CD4-positive, alpha-beta T cell treated with Interleukin-15 for 4 hours (primary cell): ENCODE data around the gene IGFL3.

Source experiments
- DNase-seq: peaks from one replicate; pipeline ENCODE4 v3.0.0-alpha.2; 2020; ENCODE audit warnings: low spot score

IGFL3 gene

DNA sequence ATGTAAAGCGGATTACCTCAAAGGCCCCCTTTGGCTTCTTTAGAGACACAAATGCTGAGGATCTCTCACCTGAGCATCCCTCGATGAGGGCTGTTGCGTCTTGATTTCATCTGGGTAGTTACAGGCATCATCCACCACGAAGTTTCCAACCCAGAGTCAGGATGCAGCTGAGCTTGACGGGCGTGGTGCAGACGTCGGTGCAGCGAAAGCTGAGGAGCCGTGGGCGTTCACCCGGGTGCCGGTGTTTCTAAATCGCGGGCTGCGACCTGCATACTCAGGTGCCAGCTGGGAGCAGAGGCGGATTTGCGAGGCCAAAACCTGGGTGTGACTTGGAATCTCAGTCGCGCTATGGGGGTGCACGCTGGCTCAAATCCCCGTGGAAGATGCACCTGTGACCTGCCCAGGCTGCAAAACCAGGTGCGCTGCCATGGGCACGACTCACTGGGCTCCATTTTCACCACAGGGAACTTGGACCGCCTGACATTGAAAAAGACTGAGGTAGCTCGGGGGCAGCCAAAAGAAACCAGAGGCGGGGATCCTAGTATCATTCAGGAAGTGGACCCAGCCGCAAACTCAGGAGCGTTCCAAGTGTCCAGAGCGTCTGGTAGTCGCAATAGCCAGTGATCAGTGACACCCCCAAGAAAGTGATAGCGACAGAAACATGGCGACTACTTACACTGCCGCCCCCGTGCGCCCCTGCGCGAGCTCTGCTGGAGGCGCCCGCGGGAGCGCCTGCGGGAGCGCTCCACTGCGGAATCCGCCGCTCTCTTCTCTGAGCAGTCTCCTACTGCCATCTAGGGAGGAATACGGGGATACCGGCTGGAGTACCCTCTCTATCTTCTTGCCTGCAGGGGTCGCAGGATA, 47.3 kb downstream of the IGFL3 start:
- peak; percentile 6 for DNase-seq

DNA sequence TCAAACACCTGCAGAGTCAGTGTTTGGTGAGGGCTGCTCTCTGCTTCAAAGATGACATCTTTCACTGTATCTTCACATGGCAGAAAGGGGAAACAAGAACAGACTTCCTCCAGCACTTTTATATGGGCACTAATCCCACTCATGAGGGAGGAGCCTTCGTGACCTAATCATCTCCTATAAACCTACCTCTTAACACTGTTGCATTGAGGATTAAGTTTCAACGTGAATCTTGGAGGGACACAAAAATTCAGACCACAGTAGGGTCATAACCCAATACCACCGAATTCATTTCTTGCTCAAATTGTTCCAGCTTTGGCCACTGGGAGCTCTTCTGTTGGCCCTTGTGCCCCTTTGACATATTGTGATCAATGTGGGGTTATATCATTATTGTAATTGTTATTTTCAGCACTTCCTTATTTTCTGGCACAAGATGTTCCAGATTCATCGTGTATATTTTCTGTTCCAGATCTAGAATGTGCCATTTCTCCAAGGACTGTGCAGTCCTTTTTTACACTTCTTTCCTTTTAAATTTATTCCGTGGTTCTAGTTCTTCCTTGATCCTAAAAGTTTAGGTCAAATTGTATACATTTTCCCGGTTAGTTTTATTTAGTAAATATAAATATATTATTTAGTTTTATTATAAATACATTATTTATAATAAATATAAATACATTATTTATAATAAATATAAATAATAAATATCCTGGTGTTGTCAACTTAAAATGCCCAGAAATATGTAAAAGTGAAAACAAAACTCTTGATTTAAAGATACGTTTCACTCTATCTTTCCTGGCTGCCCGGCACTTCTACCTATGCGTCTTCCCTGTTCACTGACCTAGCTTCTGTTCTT, 48.2 kb downstream of the IGFL3 start:
- no peak for DNase-seq

DNA sequence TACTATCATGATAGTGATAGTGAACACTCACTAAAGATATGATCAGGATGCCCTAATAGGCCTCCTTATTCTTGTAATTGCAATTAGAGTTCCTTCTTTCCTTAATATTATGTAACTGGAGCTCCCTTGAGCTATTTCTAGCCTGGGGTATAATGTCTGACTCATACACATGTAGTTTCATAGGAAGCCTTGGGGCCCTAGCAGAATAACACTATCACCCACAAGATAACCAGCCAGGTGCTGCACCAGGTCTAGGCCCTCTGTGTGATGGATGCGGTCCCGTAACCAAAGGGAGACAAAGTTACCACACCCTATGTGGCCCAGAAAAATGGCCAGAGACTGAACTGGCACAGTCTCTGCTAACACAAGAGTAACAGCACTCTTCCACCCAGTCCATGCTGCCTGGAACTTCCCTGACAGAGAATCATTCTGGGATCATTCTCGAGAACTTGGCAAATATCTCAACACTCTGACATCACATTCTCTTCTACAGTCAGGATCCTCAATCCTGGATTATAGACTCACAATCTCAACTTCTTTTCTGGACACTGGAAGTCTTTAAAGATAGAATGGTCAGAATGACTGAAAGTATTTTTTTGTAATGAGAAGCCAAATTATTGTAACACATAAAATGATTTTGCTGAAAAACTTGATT, 51.1 kb downstream of the IGFL3 start:
- no peak for DNase-seq
